ENCODE measurements around the gene VGLL4.
A peak's percentile ranks its signal among the peaks of the same experiment; 100 is the strongest.

Gene VGLL4

GRCh38 chr3:11627612-11628011, 16.1 kb downstream of the VGLL4 start:
- no peak for DNase-seq (ENCODE audit: low spot score)

GRCh38 chr3:11626084-11626463, 17.6 kb downstream of the VGLL4 start:
- DNase-seq (ENCODE audit: low spot score), result no peak

- DNase-seq (ENCODE audit: low spot score), result no peak
Observed at GRCh38 chr3:11625376-11626083, 18.2 kb downstream of the VGLL4 start.

GRCh38 chr3:11624704-11625375, 18.9 kb downstream of the VGLL4 start:
- DNase-seq (ENCODE audit: low spot score), result peak; percentile 19

- peak; percentile 50 for DNase-seq (ENCODE audit: low spot score)
Observed at GRCh38 chr3:11624161-11624560, 19.6 kb downstream of the VGLL4 start.

- DNase-seq (ENCODE audit: low spot score), result no peak
Observed at GRCh38 chr3:11622586-11623550, 20.8 kb downstream of the VGLL4 start.

GRCh38 chr3:11621077-11621476, 22.6 kb downstream of the VGLL4 start:
- DNase-seq (ENCODE audit: low spot score), result no peak

GRCh38 chr3:11619946-11620652, 23.6 kb downstream of the VGLL4 start:
- no peak for DNase-seq (ENCODE audit: low spot score)

GRCh38 chr3:11619461-11619860, 24.3 kb downstream of the VGLL4 start:
- DNase-seq (ENCODE audit: low spot score), result no peak

GRCh38 chr3:11618904-11619303, 24.8 kb downstream of the VGLL4 start:
- DNase-seq (ENCODE audit: low spot score), result no peak

- no peak for DNase-seq (ENCODE audit: low spot score)
Observed at GRCh38 chr3:11616551-11616950, 27.2 kb downstream of the VGLL4 start.

GRCh38 chr3:11613851-11614487, 29.7 kb downstream of the VGLL4 start:
- DNase-seq (ENCODE audit: low spot score), result no peak

GRCh38 chr3:11613319-11613718, 30.4 kb downstream of the VGLL4 start:
- no peak for DNase-seq (ENCODE audit: low spot score)

- no peak for DNase-seq (ENCODE audit: low spot score)
Observed at GRCh38 chr3:11612515-11613188, 31.1 kb downstream of the VGLL4 start.

GRCh38 chr3:11611341-11611799, 32.3 kb downstream of the VGLL4 start:
- DNase-seq (ENCODE audit: low spot score), result no peak

- DNase-seq (ENCODE audit: low spot score), result no peak
Observed at GRCh38 chr3:11610700-11611275, 32.9 kb downstream of the VGLL4 start.

- no peak for DNase-seq (ENCODE audit: low spot score)
Observed at GRCh38 chr3:11610044-11610671, 33.6 kb downstream of the VGLL4 start.

- no peak for DNase-seq (ENCODE audit: low spot score)
Observed at GRCh38 chr3:11609481-11609880, 34.2 kb downstream of the VGLL4 start.

GRCh38 chr3:11607816-11608215, 35.9 kb downstream of the VGLL4 start:
- no peak for DNase-seq (ENCODE audit: low spot score)

GRCh38 chr3:11606865-11607440, 36.8 kb downstream of the VGLL4 start:
- no peak for DNase-seq (ENCODE audit: low spot score)

Data from CD4-positive, alpha-beta T cell treated with Interleukin-6 at 100 ng/mL for 8 hours (primary cell).